CD4-positive, alpha-beta T cell treated with Interleukin-17A for 4 hours (primary cell): ENCODE results near the gene CACNG3.
"Not testable (repeated sequence)": the region's sequence is repeated elsewhere in the genome, so short reads cannot be mapped to it uniquely, and the experiment has no call there.

Experiments used
- DNase-seq: peaks from one replicate; pipeline ENCODE4 v3.0.0-alpha.2; 2020; ENCODE audit warnings: mixed read lengths

Gene CACNG3

GRCh38 chr16:24279982-24280515 lies 23.9 kb downstream of the CACNG3 start:
- DNase-seq: no peak

- no peak for DNase-seq
Measured at GRCh38 chr16:24281466-24281865, 25.3 kb downstream of the CACNG3 start.

GRCh38 chr16:24282141-24282540 lies 26.0 kb downstream of the CACNG3 start:
- no peak for DNase-seq

GRCh38 chr16:24286741-24287405 lies 30.7 kb downstream of the CACNG3 start:
- no peak for DNase-seq

GRCh38 chr16:24288516-24288915 lies 32.4 kb downstream of the CACNG3 start:
- DNase-seq: no peak

- no peak for DNase-seq
Measured at GRCh38 chr16:24289166-24289700, 33.1 kb downstream of the CACNG3 start.

GRCh38 chr16:24291932-24292331 lies 35.8 kb downstream of the CACNG3 start:
- no peak for DNase-seq

- DNase-seq: no peak
Measured at GRCh38 chr16:24294131-24294530, 38.0 kb downstream of the CACNG3 start.

- DNase-seq: no peak
Measured at GRCh38 chr16:24297375-24297774, 41.2 kb downstream of the CACNG3 start.

- no peak for DNase-seq
Measured at GRCh38 chr16:24298548-24299167, 42.5 kb downstream of the CACNG3 start.

- not testable (repeated sequence) for DNase-seq
Measured at GRCh38 chr16:24300750-24301149, 44.6 kb downstream of the CACNG3 start.

- no peak for DNase-seq
Measured at GRCh38 chr16:24302636-24303035, 46.5 kb downstream of the CACNG3 start.

GRCh38 chr16:24308200-24308599 lies 52.1 kb downstream of the CACNG3 start:
- no peak for DNase-seq

- DNase-seq: no peak
Measured at GRCh38 chr16:24309258-24310142, 53.4 kb downstream of the CACNG3 start.

GRCh38 chr16:24315343-24315742 lies 59.2 kb downstream of the CACNG3 start:
- no peak for DNase-seq

- DNase-seq: no peak
Measured at GRCh38 chr16:24318680-24319079, 62.5 kb downstream of the CACNG3 start.

- no peak for DNase-seq
Measured at GRCh38 chr16:24319126-24319814, 63.1 kb downstream of the CACNG3 start.

- DNase-seq: no peak
Measured at GRCh38 chr16:24322106-24322505, 66.0 kb downstream of the CACNG3 start.

- no peak for DNase-seq
Measured at GRCh38 chr16:24324421-24324820, 68.3 kb downstream of the CACNG3 start.

- DNase-seq: no peak
Measured at GRCh38 chr16:24328835-24329452, 72.8 kb downstream of the CACNG3 start.

GRCh38 chr16:24332178-24332577 lies 76.0 kb downstream of the CACNG3 start:
- no peak for DNase-seq

GRCh38 chr16:24332582-24333090 lies 76.5 kb downstream of the CACNG3 start:
- no peak for DNase-seq
